SU-DHL-6 (cell line): ENCODE data around the gene DPM3.

ENCODE experiments used
- H2AFZ ChIP-seq: fragments of 200-600 bp; sonication (generic); 2 replicates; pipeline ENCODE4 v1.6.1; 2014; ENCODE audit warnings: low read depth, mild to moderate bottlenecking, moderate library complexity, mixed read lengths, antibody characterized with exemption, low read length; ENCODE audit not compliant: severe bottlenecking
- H3F3A ChIP-seq: fragments of 200-600 bp; shearing (Covaris generic); 2 replicates; pipeline ENCODE4 v1.6.0; 2016; ENCODE audit warnings: antibody characterized with exemption, mild to moderate bottlenecking; ENCODE audit not compliant: insufficient read depth
- H3K27ac ChIP-seq: fragments of 200-600 bp; sonication (generic); 2 replicates; pipeline ENCODE4 v1.5.1; 2016; ENCODE audit warnings: low read depth, mild to moderate bottlenecking, low read length, moderate library complexity, mixed read lengths
- H3K27me3 ChIP-seq: fragments of 200-600 bp; sonication (generic), shearing (Covaris generic); 2 replicates; pipeline ENCODE4 v1.6.0; 2014; ENCODE audit warnings: mild to moderate bottlenecking, low read length
- H3K36me3 ChIP-seq: fragments of 200-600 bp; sonication (generic); 2 replicates; pipeline ENCODE4 v1.6.1; 2014; ENCODE audit warnings: mild to moderate bottlenecking, low read length, mixed read lengths
- H3K4me2 ChIP-seq: fragments of 300-600, 200-600 bp; shearing (Covaris generic), sonication (generic); 2 replicates; pipeline ENCODE4 v1.6.0; 2014; ENCODE audit warnings: low read length, low read depth, mild to moderate bottlenecking; ENCODE audit not compliant: poor library complexity, severe bottlenecking
- H3K4me3 ChIP-seq: fragments of 200-600 bp; sonication (generic); 2 replicates; pipeline ENCODE4 v1.5.1; 2014; ENCODE audit warnings: antibody characterized with exemption, low read length, mild to moderate bottlenecking, mixed read lengths; ENCODE audit not compliant: insufficient read depth, poor library complexity, severe bottlenecking
- H3K79me2 ChIP-seq: fragments of 200-600 bp; sonication (generic); 2 replicates; pipeline ENCODE4 v1.6.1; 2014; ENCODE audit warnings: mild to moderate bottlenecking, low read length, moderate library complexity; ENCODE audit not compliant: insufficient read depth
- H3K9ac ChIP-seq: fragments of 200-600 bp; sonication (generic); 2 replicates; pipeline ENCODE4 v1.7.0; 2014; ENCODE audit warnings: mild to moderate bottlenecking, low read length
- H3K9me2 ChIP-seq: fragments of 200-600 bp; sonication (generic); replicated peaks from 2 replicates; pipeline ENCODE4 v1.6.1; 2014; ENCODE audit warnings: low read length; ENCODE audit not compliant: insufficient read depth
- H3K9me3 ChIP-seq: fragments of 200-600 bp; sonication (generic); 2 replicates; pipeline ENCODE4 v1.6.1; 2014; ENCODE audit warnings: low read length, mixed read lengths; ENCODE audit not compliant: insufficient read depth
- H4K20me1 ChIP-seq: fragments of 200-600 bp; sonication (generic); 2 replicates; pipeline ENCODE4 v1.6.1; 2014; ENCODE audit warnings: low read depth, mild to moderate bottlenecking, antibody characterized with exemption, low read length, moderate library complexity, mixed read lengths
- EZH2phosphoT487 ChIP-seq: fragments of 200-600 bp; sonication (generic), shearing (Covaris generic); conservative IDR thresholded peaks from 2 replicates; pipeline ENCODE4 v1.6.1; 2018; ENCODE audit warnings: mild to moderate bottlenecking, antibody characterized with exemption, low read length, moderate library complexity, mixed read lengths
- TF ChIP-seq, protein P1 (sequence below): fragments of 200-600 bp; sonication (generic); IDR thresholded peaks from one replicate; pipeline ENCODE4 v1.5.1; 2017; ENCODE audit warnings: antibody characterized with exemption, mild to moderate bottlenecking, low read length, moderate library complexity; ENCODE audit not compliant: insufficient read depth, poor library complexity, severe bottlenecking

The DPM3 gene

DNA sequence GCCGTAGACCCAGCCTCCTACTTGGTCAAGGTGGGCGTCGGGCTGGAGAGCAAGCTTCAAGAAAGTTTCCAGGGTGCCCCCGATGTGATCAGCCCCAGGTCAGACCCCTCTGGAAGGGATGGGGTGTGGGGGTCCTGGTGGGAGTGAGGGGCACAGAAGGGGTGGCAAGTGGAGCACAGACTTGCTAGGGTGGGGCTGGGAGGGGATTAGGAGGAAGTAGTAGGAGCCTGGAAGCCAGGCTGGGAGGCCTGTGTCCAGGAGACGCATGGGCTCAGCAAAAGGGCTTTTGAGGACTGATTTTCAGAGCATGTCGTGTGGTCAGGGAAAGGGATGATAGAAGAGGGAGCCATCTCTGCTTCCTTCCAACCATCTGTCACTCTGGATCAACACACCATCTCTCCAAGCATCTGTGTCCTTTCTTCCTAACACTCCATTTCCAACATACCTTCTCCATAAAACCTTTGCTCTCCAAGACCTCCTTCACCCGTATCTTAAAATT is 41.8 kb upstream of the DPM3 start:
- H4K20me1 ChIP-seq = no peaks in the 10 kb centered on the region
- no peaks in the 10 kb centered on the region for H3K79me2 ChIP-seq
- H3K27me3 ChIP-seq = no peaks in the 10 kb centered on the region
- TF ChIP-seq, protein P1, sequence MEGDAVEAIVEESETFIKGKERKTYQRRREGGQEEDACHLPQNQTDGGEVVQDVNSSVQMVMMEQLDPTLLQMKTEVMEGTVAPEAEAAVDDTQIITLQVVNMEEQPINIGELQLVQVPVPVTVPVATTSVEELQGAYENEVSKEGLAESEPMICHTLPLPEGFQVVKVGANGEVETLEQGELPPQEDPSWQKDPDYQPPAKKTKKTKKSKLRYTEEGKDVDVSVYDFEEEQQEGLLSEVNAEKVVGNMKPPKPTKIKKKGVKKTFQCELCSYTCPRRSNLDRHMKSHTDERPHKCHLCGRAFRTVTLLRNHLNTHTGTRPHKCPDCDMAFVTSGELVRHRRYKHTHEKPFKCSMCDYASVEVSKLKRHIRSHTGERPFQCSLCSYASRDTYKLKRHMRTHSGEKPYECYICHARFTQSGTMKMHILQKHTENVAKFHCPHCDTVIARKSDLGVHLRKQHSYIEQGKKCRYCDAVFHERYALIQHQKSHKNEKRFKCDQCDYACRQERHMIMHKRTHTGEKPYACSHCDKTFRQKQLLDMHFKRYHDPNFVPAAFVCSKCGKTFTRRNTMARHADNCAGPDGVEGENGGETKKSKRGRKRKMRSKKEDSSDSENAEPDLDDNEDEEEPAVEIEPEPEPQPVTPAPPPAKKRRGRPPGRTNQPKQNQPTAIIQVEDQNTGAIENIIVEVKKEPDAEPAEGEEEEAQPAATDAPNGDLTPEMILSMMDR = no peak
- no peaks in the 10 kb centered on the region for H3K9me3 ChIP-seq
- no peak overlapping the region for H3K4me2 ChIP-seq
- no peaks in the 10 kb centered on the region for H3K9me2 ChIP-seq
- no peak overlapping the region for H3K27ac ChIP-seq
- H3K9ac ChIP-seq = no peak overlapping the region
- no peaks in the 10 kb centered on the region for H3F3A ChIP-seq
- H3K36me3 ChIP-seq = no peaks in the 10 kb centered on the region
- H3K4me3 ChIP-seq = no peak overlapping the region
- no peak overlapping the region for H2AFZ ChIP-seq

DNA sequence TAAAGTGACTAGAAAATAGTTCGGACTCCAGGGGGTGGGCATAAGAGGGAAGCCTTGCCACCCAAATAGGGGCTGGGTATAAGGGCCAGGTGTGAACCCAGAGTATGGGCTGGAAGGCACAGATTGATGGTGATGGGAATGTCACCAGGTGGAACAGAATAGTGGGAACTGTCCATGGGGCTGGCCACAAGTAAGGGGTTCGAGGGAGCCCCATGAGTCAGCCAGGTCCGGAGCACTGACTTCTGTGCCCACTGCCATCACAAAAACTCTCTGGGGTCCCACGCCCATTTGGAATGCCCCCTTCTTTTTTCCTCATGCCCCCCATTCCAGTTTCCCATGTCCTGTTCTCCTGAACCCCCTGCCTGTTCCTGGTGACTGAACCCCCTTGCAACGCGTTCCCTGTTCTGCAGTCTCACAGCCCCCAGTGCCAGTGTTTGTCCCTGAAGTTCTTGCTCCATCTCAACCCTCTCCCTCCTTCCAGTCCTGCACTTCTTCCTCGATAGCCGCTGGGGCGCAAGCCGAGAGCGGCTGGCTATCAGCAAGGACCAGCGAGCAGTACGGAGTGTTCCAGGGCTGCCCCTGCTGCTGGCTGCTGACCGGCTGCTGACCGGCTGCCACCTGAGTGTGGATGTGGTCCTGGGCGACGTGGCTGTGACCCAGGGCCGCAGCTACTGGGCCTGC is 41.2 kb upstream of the DPM3 start:
- H3K9me2 ChIP-seq = no peaks in the 10 kb centered on the region
- no peaks in the 10 kb centered on the region for H3K9me3 ChIP-seq
- TF ChIP-seq EZH2phosphoT487 = no peak
- TF ChIP-seq, protein P1 = no peak
- peaks cover under 1% of the 10 kb centered on the region for H3F3A ChIP-seq
- no peaks in the 10 kb centered on the region for H3K36me3 ChIP-seq
- H3K4me2 ChIP-seq = no peak overlapping the region
- no peak overlapping the region for H3K4me3 ChIP-seq
- H4K20me1 ChIP-seq = no peaks in the 10 kb centered on the region
- H3K27ac ChIP-seq = no peak overlapping the region
- H2AFZ ChIP-seq = no peak overlapping the region
- H3K9ac ChIP-seq = no peak overlapping the region
- H3K79me2 ChIP-seq = no peaks in the 10 kb centered on the region
- H3K27me3 ChIP-seq = no peaks in the 10 kb centered on the region

DNA sequence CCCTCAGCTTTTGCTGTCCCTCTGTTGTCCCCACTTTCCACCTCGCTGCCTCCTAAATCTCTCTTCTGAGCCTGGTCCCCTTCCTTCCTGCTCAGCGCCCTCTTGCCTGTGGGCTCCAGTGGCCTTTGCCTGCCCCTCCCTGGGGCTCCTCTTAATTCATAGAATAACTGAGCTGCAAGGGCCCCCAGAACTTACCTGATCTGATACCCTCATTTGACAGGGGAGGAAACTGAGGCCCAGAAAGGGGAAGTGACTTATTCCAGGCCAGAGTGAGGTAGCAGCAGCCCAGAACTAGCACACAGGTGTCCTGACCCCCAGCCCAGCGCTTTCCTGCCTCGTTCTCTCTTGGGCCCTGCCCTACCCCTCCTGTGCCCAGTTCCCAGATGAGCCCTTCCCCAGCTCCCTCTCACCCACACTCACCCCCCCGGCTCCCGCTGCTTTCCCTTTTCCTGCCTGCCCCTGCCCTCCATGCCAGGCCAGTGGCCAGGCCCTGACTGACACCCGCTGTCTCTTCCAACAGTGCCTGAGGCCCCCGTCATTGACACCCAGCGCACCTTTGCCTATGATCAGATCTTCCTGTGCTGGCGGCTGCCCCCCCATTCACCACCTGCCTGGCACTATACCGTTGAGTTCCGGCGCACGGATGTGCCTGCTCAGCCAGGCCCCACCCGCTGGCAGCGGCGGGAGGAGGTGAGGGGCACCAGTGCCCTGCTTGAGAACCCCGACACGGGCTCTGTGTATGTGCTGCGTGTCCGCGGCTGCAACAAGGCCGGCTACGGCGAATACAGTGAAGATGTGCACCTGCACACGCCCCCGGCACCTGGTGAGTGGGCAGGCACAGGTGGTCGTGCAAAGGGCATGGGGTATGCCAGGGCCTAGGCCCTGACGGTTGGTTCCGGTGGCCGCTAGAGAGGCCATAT is 39.0 kb upstream of the DPM3 start:
- Histone ChIP-seq H2AFZ (no peak overlapping the region), H3K9me3 (no peaks in the 10 kb centered on the region), H3K9me2 (no peaks in the 10 kb centered on the region), H4K20me1 (no peaks in the 10 kb centered on the region), H3K27ac (no peak overlapping the region), H3K36me3 (no peaks in the 10 kb centered on the region), H3K4me3 (no peak overlapping the region), H3F3A (peaks cover 7% of the 10 kb centered on the region), H3K27me3 (no peaks in the 10 kb centered on the region), H3K79me2 (no peaks in the 10 kb centered on the region), H3K4me2 (no peak overlapping the region), H3K9ac (no peak overlapping the region)
- TF ChIP-seq EZH2phosphoT487 = no peak
- TF ChIP-seq, protein P1 = no peak
